IMR-90 (cell line): Measurements from ENCODE around the gene KBTBD12. TPM values are rescaled to one million over a fixed set of nuclear protein-coding genes. Genes with fewer than 3 reads are reported as not detected.

Source experiments
- ATAC-seq: fragments of 200-7000 bp; cut with Tn5 transposase; 2 replicates; pipeline ENCODE4 v1.9.1; 2020; ENCODE audit warnings: low read depth, mild to moderate bottlenecking, moderate library complexity
- BruUV-seq: library from RNA; stranded (reverse); fragments of 400-500 nt; replicated peaks from 2 replicates; lab custom pipeline; 2021; lab: Mats Ljungman, UMichigan
- CTCF ChIA-PET: fragments of 300-600 bp; formaldehyde crosslinking; extraction: SDS; loops from one replicate; lab custom pipeline; 2021; ENCODE audit warnings: antibody characterized with exemption; lab: Yijun Ruan, JAX
- POLR2A ChIA-PET: fragments of 300-600 bp; sonication (Branson Sonifier 250); formaldehyde crosslinking; loops from one replicate; lab custom pipeline; 2022; ENCODE audit warnings: antibody characterized with exemption; ENCODE audit not compliant: unreplicated experiment; lab: Charles Lee
- DNase-seq: peaks from one replicate; pipeline ENCODE4 v3.0.0; 2013
- H2AFZ ChIP-seq: replicated peaks from 2 replicates; pipeline ENCODE3; 2013; ENCODE audit warnings: low read length, mild to moderate bottlenecking; ENCODE audit not compliant: poor library complexity
- H2AK5ac ChIP-seq: 2 replicates; pipeline ENCODE4 v1.6.1; 2013; ENCODE audit warnings: low read depth, low read length, inconsistent platforms
- H2AK9ac ChIP-seq: replicated peaks from 2 replicates; pipeline ENCODE3; 2013; ENCODE audit warnings: mild to moderate bottlenecking, low read depth, low read length, moderate library complexity; ENCODE audit not compliant: poor library complexity
- H2BK120ac ChIP-seq: 2 replicates; pipeline ENCODE4 v1.6.1; 2013; ENCODE audit warnings: low read depth, low read length, inconsistent platforms
- H2BK15ac ChIP-seq: 3 replicates; pipeline ENCODE4 v1.6.1; 2013; ENCODE audit warnings: low read depth, low read length, inconsistent platforms
- H2BK20ac ChIP-seq: 2 replicates; pipeline ENCODE4 v1.6.1; 2013; ENCODE audit warnings: low read depth, mild to moderate bottlenecking, inconsistent platforms, low read length, moderate library complexity
- H2BK5ac ChIP-seq: 2 replicates; pipeline ENCODE4 v1.6.1; 2013; ENCODE audit warnings: mild to moderate bottlenecking, low read depth, low read length, inconsistent platforms; ENCODE audit not compliant: poor library complexity, severe bottlenecking
- H3K14ac ChIP-seq: replicated peaks from 2 replicates; pipeline ENCODE4 v1.6.1; 2013; ENCODE audit warnings: low read depth, low read length, inconsistent platforms
- H3K18ac ChIP-seq: 2 replicates; pipeline ENCODE4 v1.6.1; 2013; ENCODE audit warnings: low read depth, low read length, control low read depth
- H3K23ac ChIP-seq: 2 replicates; pipeline ENCODE4 v1.6.1; 2013; ENCODE audit warnings: low read depth, low read length, inconsistent platforms
- H3K27ac ChIP-seq: 2 replicates; pipeline ENCODE4 v1.5.1; 2013; ENCODE audit warnings: mild to moderate bottlenecking, control low read depth, low read length; ENCODE audit not compliant: insufficient read depth
- H3K27me3 ChIP-seq: 2 replicates; pipeline ENCODE4 v1.6.1; 2013; ENCODE audit warnings: low read length; ENCODE audit not compliant: control insufficient read depth, insufficient read depth
- H3K36me3 ChIP-seq: 2 replicates; pipeline ENCODE4 v1.6.1; 2013; ENCODE audit warnings: low read length, mixed read lengths; ENCODE audit not compliant: control insufficient read depth, insufficient read depth
- H3K4ac ChIP-seq: 2 replicates; pipeline ENCODE4 v1.6.1; 2013; ENCODE audit warnings: low read depth, low read length, inconsistent platforms
- H3K4me1 ChIP-seq: 2 replicates; pipeline ENCODE4 v1.6.1; 2013; ENCODE audit warnings: low read length, mixed read lengths; ENCODE audit not compliant: control insufficient read depth, insufficient read depth
- H3K4me2 ChIP-seq: 2 replicates; pipeline ENCODE4 v1.6.1; 2013; ENCODE audit warnings: low read depth, mild to moderate bottlenecking, control low read depth, low read length, moderate library complexity
- H3K4me3 ChIP-seq: 2 replicates; pipeline ENCODE4 v1.5.1; 2013; ENCODE audit warnings: low read depth, mild to moderate bottlenecking, control low read depth, low read length, moderate library complexity; ENCODE audit not compliant: insufficient read depth
- H3K56ac ChIP-seq: 2 replicates; pipeline ENCODE4 v1.6.1; 2013; ENCODE audit warnings: low read length, inconsistent platforms; ENCODE audit not compliant: insufficient read depth; ENCODE audit errors: extremely low read depth
- H3K79me1 ChIP-seq, 2 experiments: 2 replicates each; pipeline ENCODE4 v1.6.1; 2013; ENCODE audit warnings: low read length in 2 of 2, inconsistent platforms in 1 of 2, low read depth in 1 of 2
- H3K9ac ChIP-seq: 2 replicates; pipeline ENCODE4 v1.6.1; 2013; ENCODE audit warnings: low read depth, low read length, control low read depth
- H3K9me1 ChIP-seq: 2 replicates; pipeline ENCODE4 v1.6.1; 2013; ENCODE audit warnings: low read length, inconsistent platforms; ENCODE audit not compliant: insufficient read depth
- H3K9me3 ChIP-seq: 2 replicates; pipeline ENCODE4 v1.6.1; 2013; ENCODE audit warnings: low read length; ENCODE audit not compliant: control insufficient read depth, insufficient read depth
- H4K20me1 ChIP-seq: 2 replicates; pipeline ENCODE4 v1.6.1; 2013; ENCODE audit warnings: low read length, inconsistent platforms; ENCODE audit not compliant: insufficient read depth
- H4K5ac ChIP-seq: 2 replicates; pipeline ENCODE4 v1.6.1; 2013; ENCODE audit warnings: mild to moderate bottlenecking, low read depth, low read length, control low read depth
- H4K8ac ChIP-seq, 2 experiments: 2 replicates each; pipeline ENCODE4 v1.6.1; 2013; ENCODE audit warnings: low read depth in 2 of 2, low read length in 2 of 2, control low read depth in 1 of 2, inconsistent platforms in 1 of 2
- H4K91ac ChIP-seq: 2 replicates; pipeline ENCODE4 v1.6.1; 2013; ENCODE audit warnings: low read depth, low read length, inconsistent platforms; ENCODE audit not compliant: insufficient read depth
- BHLHE40 ChIP-seq: fragments of 150-350 bp; IDR thresholded peaks from 2 replicates; pipeline ENCODE4 v1.6.1; 2016; ENCODE audit warnings: mild to moderate bottlenecking, low read depth, low read length
- CEBPB ChIP-seq: IDR thresholded peaks from 2 replicates; pipeline ENCODE4 v1.6.1; 2012; ENCODE audit warnings: low read depth, low read length, improper control_type of control experiment
- CHD1 ChIP-seq: IDR thresholded peaks from 2 replicates; pipeline ENCODE4 v1.6.1; 2012; ENCODE audit warnings: low read depth, low read length, improper control_type of control experiment
- CTCF ChIP-seq: conservative IDR thresholded peaks from 2 replicates; pipeline ENCODE4 v1.5.1; 2012; ENCODE audit warnings: mild to moderate bottlenecking, low read depth, low read length, improper control_type of control experiment
- ELK1 ChIP-seq: fragments of 150-350 bp; IDR thresholded peaks from 2 replicates; pipeline ENCODE4 v1.6.1; 2016; ENCODE audit warnings: low read depth, mild to moderate bottlenecking, low read length, moderate library complexity, borderline replicate concordance
- FOS ChIP-seq: fragments of 150-350 bp; IDR thresholded peaks from 2 replicates; pipeline ENCODE4 v1.6.1; 2016; ENCODE audit warnings: low read depth, low read length
- MAFK ChIP-seq: IDR thresholded peaks from 2 replicates; pipeline ENCODE4 v1.6.1; 2012; ENCODE audit warnings: low read depth, low read length, improper control_type of control experiment
- MAZ ChIP-seq: IDR thresholded peaks from 2 replicates; pipeline ENCODE4 v1.6.1; 2012; ENCODE audit warnings: low read depth, mild to moderate bottlenecking, low read length, improper control_type of control experiment, moderate library complexity, borderline replicate concordance
- MXI1 ChIP-seq: IDR thresholded peaks from 2 replicates; pipeline ENCODE4 v1.6.1; 2012; ENCODE audit warnings: low read depth, mild to moderate bottlenecking, low read length, moderate library complexity, borderline replicate concordance
- NFE2L2 ChIP-seq: fragments of 150-350 bp; IDR thresholded peaks from 2 replicates; pipeline ENCODE4 v1.6.1; 2016; ENCODE audit warnings: low read depth, mild to moderate bottlenecking, low read length
- POLR2A ChIP-seq: IDR thresholded peaks from 2 replicates; pipeline ENCODE4 v1.6.1; 2012; ENCODE audit warnings: mild to moderate bottlenecking, low read depth, low read length
- RAD21 ChIP-seq: IDR thresholded peaks from 2 replicates; pipeline ENCODE4 v1.6.1; 2012; ENCODE audit warnings: low read length, improper control_type of control experiment
- RCOR1 ChIP-seq: IDR thresholded peaks from 2 replicates; pipeline ENCODE4 v1.6.1; 2012; ENCODE audit warnings: mild to moderate bottlenecking, low read length, improper control_type of control experiment; ENCODE audit not compliant: insufficient replicate concordance
- RFX5 ChIP-seq: IDR thresholded peaks from 2 replicates; pipeline ENCODE4 v1.8.0; 2012; ENCODE audit warnings: low read depth, mild to moderate bottlenecking, low read length, moderate library complexity
- SMC3 ChIP-seq: fragments of 150-350 bp; IDR thresholded peaks from 2 replicates; pipeline ENCODE4 v1.6.1; 2016; ENCODE audit warnings: low read depth, mild to moderate bottlenecking, antibody characterized with exemption, low read length, moderate library complexity
- USF2 ChIP-seq: fragments of 150-350 bp; IDR thresholded peaks from 2 replicates; pipeline ENCODE4 v1.6.1; 2017; ENCODE audit warnings: mild to moderate bottlenecking, antibody characterized with exemption, low read length, low read depth
- dilution Hi-C: fragments of 300-500 bp; cut with HindIII; formaldehyde crosslinking; loops from one replicate; pipeline ENCODE4 v1.14.3; 2018; ENCODE audit warnings: low sequenced_read_pairs; ENCODE audit not compliant: unreplicated experiment
- in situ Hi-C: fragments of 300-500 bp; cut with MboI; formaldehyde crosslinking; loops from 3 replicates; pipeline ENCODE4 v1.14.3; 2019; ENCODE audit warnings: low sequenced_read_pairs, inconsistent platforms, mixed read lengths
- intact Hi-C: fragments of 100-400 bp; cut with micrococcal nuclease; formaldehyde crosslinking; loops from 2 replicates; pipeline ENCODE4 v1.10.0; 2022
- polyA plus RNA-seq, 3 experiments: library from polyadenylated mRNA; depleted of rRNA; stranded (reverse); fragments of >200 nt; gene quantifications; 2 replicates each; pipeline ENCODE4 v1.2.3, GENCODE V29; 2012; ENCODE audit warnings: low replicate concordance in 1 of 3
- total RNA-seq: library from RNA; depleted of rRNA; stranded (reverse); fragments of >200 nt; gene quantifications from 2 replicates; pipeline ENCODE4 v1.2.3, GENCODE V29; 2012

Gene KBTBD12
- total and polyA plus RNA-seq, 2 of the 4 experiments (the other 2 are of a cell fraction): not detected

- no peak for TF ChIP-seq SMC3
- TF ChIP-seq BHLHE40: no peak
- TF ChIP-seq RCOR1: no peak
Observed at GRCh38 chr3:127978636-127979035, 63.6 kb downstream of the KBTBD12 start (continued).

- in situ Hi-C loops: no loop called here
- TF ChIP-seq RFX5: no peak
- TF ChIP-seq ELK1: no peak
- TF ChIP-seq CTCF: no peak
- no peak for TF ChIP-seq MAZ
- TF ChIP-seq BHLHE40: no peak
- TF ChIP-seq POLR2A: no peak
- TF ChIP-seq USF2: no peak
- TF ChIP-seq MAFK: no peak
- no peak for TF ChIP-seq CEBPB
- no peak for TF ChIP-seq RAD21
- no peak for TF ChIP-seq FOS
- no peak for TF ChIP-seq MXI1
- no peak for TF ChIP-seq RCOR1
- no peak for TF ChIP-seq NFE2L2
- no peak for TF ChIP-seq CHD1
Observed at GRCh38 chr3:127979473-127979872, 64.4 kb downstream of the KBTBD12 start.

More at GRCh38 chr3:127979473-127979872, 64.4 kb downstream of the KBTBD12 start:
- H2BK120ac ChIP-seq: no peak overlapping the region
- no peak overlapping the region for H3K9ac ChIP-seq
- H4K91ac ChIP-seq: no peak overlapping the region
- H3K4me3 ChIP-seq: no peak overlapping the region
- H3K9me1 ChIP-seq: no peaks in the 10 kb centered on the region
- no peak overlapping the region for H3K4ac ChIP-seq
- no peak overlapping the region for H2AFZ ChIP-seq
- H2BK15ac ChIP-seq: no peak overlapping the region
- no peak for ATAC-seq
- no peak overlapping the region for H3K18ac ChIP-seq
- H3K4me2 ChIP-seq: no peak overlapping the region
- no peaks in the 10 kb centered on the region for H4K20me1 ChIP-seq
- ChIA-PET CTCF (no interaction called here), POLR2A (no interaction called here)
- H3K36me3 ChIP-seq: no peaks in the 10 kb centered on the region
- no peak overlapping the region for H2BK5ac ChIP-seq
- H2AK9ac ChIP-seq: no peak overlapping the region
- H3K4me1 ChIP-seq: no peaks in the 10 kb centered on the region
- H2BK20ac ChIP-seq: no peak overlapping the region
- H3K23ac ChIP-seq: no peak overlapping the region
- no peak for DNase-seq
- H3K27ac ChIP-seq: no peak overlapping the region
- H2AK5ac ChIP-seq: no peak overlapping the region
- no peaks in the 10 kb centered on the region for H3K9me3 ChIP-seq
- intact Hi-C loops: loop anchor here (2.0 kb wide), 1 partner anchor 55 kb away; no protein-coding TSS in a partner anchor
- no peaks in the 10 kb centered on the region for H3K79me1 ChIP-seq
- H4K5ac ChIP-seq: no peak overlapping the region
- H4K8ac ChIP-seq: no peak overlapping the region
- peaks cover 24% of the 10 kb centered on the region for H3K27me3 ChIP-seq
- H3K56ac ChIP-seq: no peak overlapping the region
- dilution Hi-C loops: no loop called here
- no peak overlapping the region for H3K14ac ChIP-seq
- no TSS peak for BruUV-seq
